Ectodermal cell (in vitro differentiated cells): ENCODE measurements around the gene RILPL1.
"Not testable (repeated sequence)": the region's sequence is repeated elsewhere in the genome, so short reads cannot be mapped to it uniquely, and the experiment has no call there.

Experiments used
- H3K27ac ChIP-seq: 2 replicates; pipeline ENCODE4 v1.7.0; 2013; ENCODE audit warnings: mild to moderate bottlenecking, low read depth, low read length; ENCODE audit not compliant: insufficient read depth, poor library complexity, severe bottlenecking
- H3K27me3 ChIP-seq: 2 replicates; pipeline ENCODE4 v1.7.0; 2013; ENCODE audit warnings: mild to moderate bottlenecking, low read length; ENCODE audit not compliant: insufficient read depth, control insufficient read depth, poor library complexity, severe bottlenecking
- H3K36me3 ChIP-seq: one replicate; pipeline ENCODE4 v1.7.0; 2013; ENCODE audit warnings: low read length; ENCODE audit not compliant: control insufficient read depth, insufficient read depth
- H3K4me1 ChIP-seq: one replicate; pipeline ENCODE4 v1.7.0; 2013; ENCODE audit warnings: low read length; ENCODE audit not compliant: control insufficient read depth, insufficient read depth
- H3K4me3 ChIP-seq: 2 replicates; pipeline ENCODE4 v1.7.0; 2013; ENCODE audit warnings: low read depth, low read length, control low read depth; ENCODE audit not compliant: insufficient read depth
- H3K9me3 ChIP-seq: 2 replicates; pipeline ENCODE4 v1.7.0; 2013; ENCODE audit warnings: mild to moderate bottlenecking, low read length, moderate library complexity; ENCODE audit not compliant: control insufficient read depth
- WGBS, 2 experiments: methylation state at CpG; one replicate each; pipeline ENCODE4 v1.1.7; 2013; ENCODE audit warnings: missing lambda C conversion rate in 2 of 2; 5-methylcytosine and 5-hydroxymethylcytosine counted together

Gene RILPL1

GRCh38 chr12:123497065-123497464, 36.5 kb downstream of the RILPL1 start:
- H3K27ac ChIP-seq, result no peak overlapping the region
- H3K4me1 ChIP-seq, result no peaks in the 10 kb centered on the region
- H3K9me3 ChIP-seq, result no peaks in the 10 kb centered on the region
- no peaks in the 10 kb centered on the region for H3K27me3 ChIP-seq
- H3K4me3 ChIP-seq, result no peak overlapping the region
- H3K36me3 ChIP-seq, result peaks cover 8% of the 10 kb centered on the region
- 94 to 95% methylated on average over 7 of the region's 7 CpGs for WGBS, 2 experiments

- H3K9me3 ChIP-seq, result no peaks in the 10 kb centered on the region
- peaks cover 4% of the 10 kb centered on the region for H3K4me1 ChIP-seq
- H3K27me3 ChIP-seq, result no peaks in the 10 kb centered on the region
- H3K27ac ChIP-seq, result no peak overlapping the region
- 88 to 90% methylated on average over 18 of the region's 18 CpGs for WGBS, 2 experiments
- H3K36me3 ChIP-seq, result peaks cover 8% of the 10 kb centered on the region
- no peak overlapping the region for H3K4me3 ChIP-seq
These were observed 39.2 kb downstream of the RILPL1 start for GRCh38 chr12:123494124-123494851.

GRCh38 chr12:123492339-123493039, 41.0 kb downstream of the RILPL1 start:
- not testable (repeated sequence) for H3K4me3 ChIP-seq, H3K36me3 ChIP-seq, H3K9me3 ChIP-seq, H3K27ac ChIP-seq, H3K27me3 ChIP-seq
- 84 to 88% methylated on average over 6 of the region's 7 CpGs for WGBS, 2 experiments
- peaks cover 12% of the 10 kb centered on the region for H3K4me1 ChIP-seq

GRCh38 chr12:123491481-123491880, 42.0 kb downstream of the RILPL1 start:
- Histone ChIP-seq H3K4me3 (no peak overlapping the region), H3K27ac (no peak overlapping the region), H3K27me3 (no peaks in the 10 kb centered on the region), H3K36me3 (no peaks in the 10 kb centered on the region), H3K9me3 (no peaks in the 10 kb centered on the region), H3K4me1 (peaks cover 12% of the 10 kb centered on the region)
- WGBS, 2 experiments, result 93 to 94% methylated on average over 13 of the region's 13 CpGs

- no peaks in the 10 kb centered on the region for H3K9me3 ChIP-seq
- 96 to 97% methylated on average over 11 of the region's 11 CpGs for WGBS, 2 experiments
- no peak overlapping the region for H3K4me3 ChIP-seq
- no peaks in the 10 kb centered on the region for H3K36me3 ChIP-seq
- peaks cover 12% of the 10 kb centered on the region for H3K4me1 ChIP-seq
- no peak overlapping the region for H3K27ac ChIP-seq
- H3K27me3 ChIP-seq, result no peaks in the 10 kb centered on the region
These were observed 42.5 kb downstream of the RILPL1 start for GRCh38 chr12:123491056-123491455.

GRCh38 chr12:123490089-123490488, 43.4 kb downstream of the RILPL1 start:
- WGBS, 2 experiments, result 73 to 77% methylated on average over 5 of the region's 5 CpGs
- peaks cover 12% of the 10 kb centered on the region for H3K4me1 ChIP-seq

GRCh38 chr12:123489580-123489979, 43.9 kb downstream of the RILPL1 start:
- Histone ChIP-seq H3K4me1 (peaks cover 12% of the 10 kb centered on the region), H3K4me3 (no peak overlapping the region), H3K36me3 (no peaks in the 10 kb centered on the region), H3K27ac (no peak overlapping the region), H3K9me3 (no peaks in the 10 kb centered on the region), H3K27me3 (no peaks in the 10 kb centered on the region)
- WGBS, 2 experiments, result 93 to 97% methylated on average over 6 of the region's 6 CpGs

More at GRCh38 chr12:123490089-123490488, 43.4 kb downstream of the RILPL1 start:
- no peak overlapping the region for H3K27ac ChIP-seq
- no peaks in the 10 kb centered on the region for H3K9me3 ChIP-seq
- no peak overlapping the region for H3K4me3 ChIP-seq
- H3K27me3 ChIP-seq, result no peaks in the 10 kb centered on the region
- no peaks in the 10 kb centered on the region for H3K36me3 ChIP-seq

- Histone ChIP-seq H3K4me1 (peaks cover 12% of the 10 kb centered on the region), H3K4me3 (no peak overlapping the region), H3K36me3 (no peaks in the 10 kb centered on the region), H3K27ac (no peak overlapping the region), H3K9me3 (no peaks in the 10 kb centered on the region), H3K27me3 (no peaks in the 10 kb centered on the region)
- 55 to 56% methylated on average over 20 of the region's 20 CpGs for WGBS, 2 experiments
These were observed 44.8 kb downstream of the RILPL1 start for GRCh38 chr12:123488539-123489230.

GRCh38 chr12:123487428-123487827, 46.1 kb downstream of the RILPL1 start:
- Histone ChIP-seq H3K36me3 (no peaks in the 10 kb centered on the region), H3K4me1 (peaks cover 12% of the 10 kb centered on the region), H3K9me3 (no peaks in the 10 kb centered on the region), H3K4me3 (no peak overlapping the region), H3K27ac (no peak overlapping the region), H3K27me3 (no peaks in the 10 kb centered on the region)
- 91 to 94% methylated on average over 6 of the region's 6 CpGs for WGBS, 2 experiments

- H3K4me1 ChIP-seq, result peaks cover 12% of the 10 kb centered on the region
- no peak overlapping the region for H3K27ac ChIP-seq
- WGBS, 2 experiments, result 90 to 92% methylated on average over 14 of the region's 14 CpGs
- H3K4me3 ChIP-seq, result no peak overlapping the region
- no peaks in the 10 kb centered on the region for H3K9me3 ChIP-seq
- no peaks in the 10 kb centered on the region for H3K36me3 ChIP-seq
- H3K27me3 ChIP-seq, result no peaks in the 10 kb centered on the region
These were observed 47.8 kb downstream of the RILPL1 start for GRCh38 chr12:123485756-123486155.
